DOHH2 (cell line): ENCODE results near the gene C10orf143.

ENCODE experiments used
- H3F3A ChIP-seq: fragments of 200-600 bp; sonication (generic), shearing (Covaris generic); 2 replicates; pipeline ENCODE4 v1.6.0; 2016; ENCODE audit warnings: antibody characterized with exemption, mild to moderate bottlenecking; ENCODE audit not compliant: control insufficient read depth, insufficient read depth
- H3K27ac ChIP-seq: fragments of 200-600 bp; sonication (generic); 2 replicates; pipeline ENCODE4 v1.5.1; 2014; ENCODE audit warnings: low read depth, mild to moderate bottlenecking, low read length, moderate library complexity
- H3K27me3 ChIP-seq: fragments of 200-600 bp; sonication (generic); 2 replicates; pipeline ENCODE4 v1.6.1; 2014; ENCODE audit warnings: mild to moderate bottlenecking, low read length, mixed read lengths; ENCODE audit not compliant: control insufficient read depth
- H3K36me3 ChIP-seq: fragments of 200-600 bp; sonication (generic); 2 replicates; pipeline ENCODE4 v1.6.1; 2014; ENCODE audit warnings: mild to moderate bottlenecking, low read length, moderate library complexity, mixed read lengths; ENCODE audit not compliant: control insufficient read depth
- H3K4me1 ChIP-seq: fragments of 200-600 bp; sonication (generic); 2 replicates; pipeline ENCODE4 v1.6.1; 2014; ENCODE audit warnings: mild to moderate bottlenecking, low read length, mixed read lengths; ENCODE audit not compliant: control insufficient read depth
- H3K4me2 ChIP-seq: fragments of 200-600 bp; sonication (generic); 2 replicates; pipeline ENCODE4 v1.6.0; 2014; ENCODE audit warnings: mild to moderate bottlenecking, low read length, moderate library complexity
- H3K4me3 ChIP-seq: fragments of 200-600 bp; sonication (generic); 2 replicates; pipeline ENCODE4 v1.5.1; 2014; ENCODE audit warnings: mild to moderate bottlenecking, low read length, mixed read lengths
- H3K79me2 ChIP-seq: fragments of 200-600 bp; sonication (generic); 2 replicates; pipeline ENCODE4 v1.6.1; 2014; ENCODE audit warnings: mild to moderate bottlenecking, low read length, mixed read lengths; ENCODE audit not compliant: control insufficient read depth
- H3K9me2 ChIP-seq: fragments of 200-600 bp; sonication (generic); replicated peaks from 2 replicates; pipeline ENCODE4 v1.6.1; 2014; ENCODE audit warnings: mild to moderate bottlenecking, low read length, mixed read lengths; ENCODE audit not compliant: control insufficient read depth
- H3K9me3 ChIP-seq: fragments of 200-600 bp; sonication (generic); 2 replicates; pipeline ENCODE4 v1.6.1; 2014; ENCODE audit warnings: antibody characterized with exemption, low read length, mixed read lengths; ENCODE audit not compliant: control insufficient read depth, insufficient read depth
- H4K20me1 ChIP-seq: fragments of 200-600 bp; sonication (generic); 2 replicates; pipeline ENCODE4 v1.6.0; 2014; ENCODE audit warnings: low read depth, mild to moderate bottlenecking, antibody characterized with exemption, low read length, moderate library complexity; ENCODE audit not compliant: control insufficient read depth, insufficient read depth
- EZH2phosphoT487 ChIP-seq: fragments of 200-600 bp; sonication (generic); IDR thresholded peaks from 2 replicates; pipeline ENCODE4 v1.6.1; 2017; ENCODE audit warnings: borderline replicate concordance, mild to moderate bottlenecking, antibody characterized with exemption, low read length, moderate library complexity, mixed read lengths
- TF ChIP-seq, protein P1 (sequence below): fragments of 200-600 bp; sonication (generic); IDR thresholded peaks from one replicate; pipeline ENCODE4 v1.5.1; 2014; ENCODE audit warnings: antibody characterized with exemption, mild to moderate bottlenecking, low read depth, low read length; ENCODE audit not compliant: poor library complexity, severe bottlenecking

Gene C10orf143

DNA sequence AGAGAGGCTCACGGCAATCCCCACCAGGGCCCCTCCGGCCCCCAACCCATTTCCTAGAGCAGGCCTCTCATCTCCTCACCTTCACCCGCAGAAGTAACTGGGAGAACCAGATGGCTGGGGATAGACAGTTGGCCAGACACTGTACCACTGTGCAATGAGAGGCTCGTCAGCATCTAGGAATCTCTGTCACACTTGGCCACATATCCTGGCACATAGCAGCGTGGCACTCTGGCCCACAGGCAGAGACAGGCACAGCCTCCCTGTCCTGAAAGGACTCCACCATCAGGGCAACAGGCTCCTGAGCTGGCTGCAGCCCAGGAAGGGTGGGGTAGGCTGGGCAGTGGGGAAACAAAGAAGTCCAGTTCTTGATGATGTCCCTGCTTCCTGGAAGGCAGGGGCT is 45.8 kb downstream of the C10orf143 start:
- no peaks in the 10 kb centered on the region for H4K20me1 ChIP-seq
- no peak overlapping the region for H3K27ac ChIP-seq
- H3K36me3 ChIP-seq = no peaks in the 10 kb centered on the region
- no peaks in the 10 kb centered on the region for H3K27me3 ChIP-seq
- H3K79me2 ChIP-seq = no peaks in the 10 kb centered on the region
- H3K4me3 ChIP-seq = no peak overlapping the region
- H3K4me2 ChIP-seq = no peak overlapping the region
- no peaks in the 10 kb centered on the region for H3K9me3 ChIP-seq
- no peaks in the 10 kb centered on the region for H3F3A ChIP-seq
- no peak for TF ChIP-seq EZH2phosphoT487
- TF ChIP-seq, protein P1, sequence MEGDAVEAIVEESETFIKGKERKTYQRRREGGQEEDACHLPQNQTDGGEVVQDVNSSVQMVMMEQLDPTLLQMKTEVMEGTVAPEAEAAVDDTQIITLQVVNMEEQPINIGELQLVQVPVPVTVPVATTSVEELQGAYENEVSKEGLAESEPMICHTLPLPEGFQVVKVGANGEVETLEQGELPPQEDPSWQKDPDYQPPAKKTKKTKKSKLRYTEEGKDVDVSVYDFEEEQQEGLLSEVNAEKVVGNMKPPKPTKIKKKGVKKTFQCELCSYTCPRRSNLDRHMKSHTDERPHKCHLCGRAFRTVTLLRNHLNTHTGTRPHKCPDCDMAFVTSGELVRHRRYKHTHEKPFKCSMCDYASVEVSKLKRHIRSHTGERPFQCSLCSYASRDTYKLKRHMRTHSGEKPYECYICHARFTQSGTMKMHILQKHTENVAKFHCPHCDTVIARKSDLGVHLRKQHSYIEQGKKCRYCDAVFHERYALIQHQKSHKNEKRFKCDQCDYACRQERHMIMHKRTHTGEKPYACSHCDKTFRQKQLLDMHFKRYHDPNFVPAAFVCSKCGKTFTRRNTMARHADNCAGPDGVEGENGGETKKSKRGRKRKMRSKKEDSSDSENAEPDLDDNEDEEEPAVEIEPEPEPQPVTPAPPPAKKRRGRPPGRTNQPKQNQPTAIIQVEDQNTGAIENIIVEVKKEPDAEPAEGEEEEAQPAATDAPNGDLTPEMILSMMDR = no peak
- H3K9me2 ChIP-seq = no peaks in the 10 kb centered on the region
- peaks cover 7% of the 10 kb centered on the region for H3K4me1 ChIP-seq

DNA sequence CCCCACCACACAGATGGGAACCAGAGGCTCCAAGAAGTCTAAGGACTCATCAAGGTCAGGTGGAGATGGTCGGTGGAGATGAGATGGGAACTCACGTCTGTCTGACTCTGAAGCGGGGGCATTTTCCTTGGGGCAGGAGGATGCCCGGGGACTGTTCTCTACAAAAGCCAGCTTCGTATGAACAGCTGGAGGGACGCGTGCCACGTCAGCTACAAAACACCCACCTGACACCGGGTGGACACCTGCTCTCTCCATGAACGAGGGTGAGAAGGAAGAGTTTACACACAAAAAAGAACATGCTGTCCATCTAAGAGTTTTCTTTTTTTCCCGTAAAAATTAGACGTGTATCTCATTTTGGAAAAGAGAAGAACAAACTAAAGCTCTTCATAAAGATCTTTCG is 47.7 kb downstream of the C10orf143 start:
- H3K9me3 ChIP-seq = no peaks in the 10 kb centered on the region
- no peaks in the 10 kb centered on the region for H3K9me2 ChIP-seq
- H4K20me1 ChIP-seq = no peaks in the 10 kb centered on the region
- no peak overlapping the region for H3K4me2 ChIP-seq
- H3K4me1 ChIP-seq = peaks cover 11% of the 10 kb centered on the region
- H3K36me3 ChIP-seq = no peaks in the 10 kb centered on the region
- H3K27ac ChIP-seq = no peak overlapping the region
- no peak overlapping the region for H3K4me3 ChIP-seq
- TF ChIP-seq EZH2phosphoT487 = no peak
- TF ChIP-seq, protein P1 = no peak
- H3F3A ChIP-seq = no peaks in the 10 kb centered on the region
- H3K79me2 ChIP-seq = no peaks in the 10 kb centered on the region
- H3K27me3 ChIP-seq = no peaks in the 10 kb centered on the region

DNA sequence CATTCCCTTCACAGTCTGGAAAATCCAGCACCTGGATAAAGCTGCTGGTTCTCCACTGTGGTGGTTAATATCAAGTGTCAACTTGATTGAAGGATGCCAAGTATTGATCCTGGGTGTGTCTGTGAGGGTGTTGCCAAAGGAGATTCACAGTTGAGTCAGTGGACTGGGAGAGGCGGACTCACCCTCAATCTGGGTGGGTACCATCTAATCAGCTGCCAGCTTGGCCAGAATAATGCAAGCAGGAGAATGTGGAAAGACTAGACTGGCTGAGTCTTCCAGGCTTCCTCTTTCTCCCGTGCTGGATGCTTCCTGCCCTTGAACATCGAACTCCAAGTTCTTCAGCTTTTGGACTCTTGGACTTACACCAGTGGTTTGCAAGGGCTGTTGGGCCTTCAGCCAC is 48.4 kb downstream of the C10orf143 start:
- H3K9me2 ChIP-seq = no peaks in the 10 kb centered on the region
- H3F3A ChIP-seq = no peaks in the 10 kb centered on the region
- TF ChIP-seq, protein P1 = no peak
- TF ChIP-seq EZH2phosphoT487 = no peak
- no peaks in the 10 kb centered on the region for H3K27me3 ChIP-seq
- H3K4me3 ChIP-seq = no peak overlapping the region
- no peaks in the 10 kb centered on the region for H3K9me3 ChIP-seq
- H3K4me2 ChIP-seq = no peak overlapping the region
- no peaks in the 10 kb centered on the region for H3K79me2 ChIP-seq
- no peaks in the 10 kb centered on the region for H3K36me3 ChIP-seq
- H4K20me1 ChIP-seq = no peaks in the 10 kb centered on the region
- H3K27ac ChIP-seq = no peak overlapping the region
- peaks cover 11% of the 10 kb centered on the region for H3K4me1 ChIP-seq

DNA sequence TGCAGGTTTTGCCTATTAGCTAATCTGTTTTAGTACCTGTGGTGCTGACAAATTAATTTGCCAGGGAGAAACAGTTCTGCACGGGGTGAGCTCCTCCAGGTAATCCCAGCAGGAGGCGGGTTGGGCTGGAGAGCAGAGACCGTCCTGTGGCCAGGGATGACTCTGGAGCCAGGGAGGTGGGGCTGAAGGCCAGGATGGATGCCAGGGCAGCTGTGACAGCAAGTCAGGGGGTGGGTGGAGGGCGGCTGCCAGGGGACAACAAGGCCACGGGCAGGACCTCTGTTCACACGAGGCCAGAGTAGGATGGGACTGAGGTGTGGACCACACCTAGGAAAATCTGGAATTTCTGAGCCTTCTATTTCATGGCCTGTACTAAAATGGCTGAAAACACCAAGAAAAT is 48.9 kb downstream of the C10orf143 start:
- Histone ChIP-seq H3K4me2 (no peak overlapping the region), H3K4me1 (peaks cover 11% of the 10 kb centered on the region), H3K9me3 (no peaks in the 10 kb centered on the region), H3K36me3 (no peaks in the 10 kb centered on the region), H3K9me2 (no peaks in the 10 kb centered on the region), H3K27ac (no peak overlapping the region), H3K79me2 (no peaks in the 10 kb centered on the region), H3K27me3 (no peaks in the 10 kb centered on the region), H3K4me3 (no peak overlapping the region), H3F3A (no peaks in the 10 kb centered on the region), H4K20me1 (no peaks in the 10 kb centered on the region)
- TF ChIP-seq, protein P1 = no peak
- TF ChIP-seq EZH2phosphoT487 = no peak
